Fibroblast of the aortic adventitia (primary cell): ENCODE measurements around the gene EDEM1. TPM values are rescaled to one million over a fixed set of nuclear protein-coding genes. Genes with fewer than 3 reads are reported as not detected.

Experiments used
- DNase-seq: peaks from one replicate; pipeline ENCODE4 v3.0.0-alpha.2; 2010; ENCODE audit warnings: low read depth
- H3K4me3 ChIP-seq: 2 replicates; pipeline ENCODE4 v1.5.1; 2011; ENCODE audit warnings: low read depth, mild to moderate bottlenecking, control low read depth, low read length, moderate library complexity
- total RNA-seq: library from RNA; depleted of rRNA; stranded (reverse); fragments of >200 nt; gene quantifications from 2 replicates; pipeline ENCODE4 v1.2.3, GENCODE V29; 2012; ENCODE audit warnings: low replicate concordance
- TF ChIP-seq, protein P1 (sequence below): IDR thresholded peaks from 2 replicates; pipeline ENCODE4 v1.5.1; 2011; ENCODE audit warnings: mild to moderate bottlenecking, low read length, control low read depth, inconsistent platforms; ENCODE audit not compliant: insufficient read depth

EDEM1 gene
- total RNA-seq, 1 donor: 32.6 TPM

DNA sequence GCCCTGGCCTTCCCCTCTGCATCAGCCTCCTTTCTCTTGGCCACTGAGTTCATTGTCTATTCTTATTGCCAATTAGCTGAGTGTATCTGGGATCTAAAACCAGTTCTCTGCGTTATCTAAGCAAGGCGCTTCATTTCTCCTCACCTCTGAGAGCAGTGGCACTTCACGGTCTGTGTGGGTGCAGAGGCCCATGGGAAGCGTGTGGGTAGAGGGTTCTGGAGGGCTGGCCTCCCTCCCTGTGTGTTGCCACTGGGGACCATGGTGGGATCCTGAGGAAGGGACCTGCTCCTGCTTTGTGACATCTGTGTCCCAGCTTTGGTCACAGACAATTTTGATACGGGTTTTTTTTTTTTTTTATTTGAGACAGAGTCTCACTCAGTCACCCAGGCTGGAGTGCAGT lies 32.7 kb downstream of the EDEM1 start:
- DNase-seq: no peak
- TF ChIP-seq, protein P1, sequence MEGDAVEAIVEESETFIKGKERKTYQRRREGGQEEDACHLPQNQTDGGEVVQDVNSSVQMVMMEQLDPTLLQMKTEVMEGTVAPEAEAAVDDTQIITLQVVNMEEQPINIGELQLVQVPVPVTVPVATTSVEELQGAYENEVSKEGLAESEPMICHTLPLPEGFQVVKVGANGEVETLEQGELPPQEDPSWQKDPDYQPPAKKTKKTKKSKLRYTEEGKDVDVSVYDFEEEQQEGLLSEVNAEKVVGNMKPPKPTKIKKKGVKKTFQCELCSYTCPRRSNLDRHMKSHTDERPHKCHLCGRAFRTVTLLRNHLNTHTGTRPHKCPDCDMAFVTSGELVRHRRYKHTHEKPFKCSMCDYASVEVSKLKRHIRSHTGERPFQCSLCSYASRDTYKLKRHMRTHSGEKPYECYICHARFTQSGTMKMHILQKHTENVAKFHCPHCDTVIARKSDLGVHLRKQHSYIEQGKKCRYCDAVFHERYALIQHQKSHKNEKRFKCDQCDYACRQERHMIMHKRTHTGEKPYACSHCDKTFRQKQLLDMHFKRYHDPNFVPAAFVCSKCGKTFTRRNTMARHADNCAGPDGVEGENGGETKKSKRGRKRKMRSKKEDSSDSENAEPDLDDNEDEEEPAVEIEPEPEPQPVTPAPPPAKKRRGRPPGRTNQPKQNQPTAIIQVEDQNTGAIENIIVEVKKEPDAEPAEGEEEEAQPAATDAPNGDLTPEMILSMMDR: no peak
- no peak overlapping the region for H3K4me3 ChIP-seq

DNA sequence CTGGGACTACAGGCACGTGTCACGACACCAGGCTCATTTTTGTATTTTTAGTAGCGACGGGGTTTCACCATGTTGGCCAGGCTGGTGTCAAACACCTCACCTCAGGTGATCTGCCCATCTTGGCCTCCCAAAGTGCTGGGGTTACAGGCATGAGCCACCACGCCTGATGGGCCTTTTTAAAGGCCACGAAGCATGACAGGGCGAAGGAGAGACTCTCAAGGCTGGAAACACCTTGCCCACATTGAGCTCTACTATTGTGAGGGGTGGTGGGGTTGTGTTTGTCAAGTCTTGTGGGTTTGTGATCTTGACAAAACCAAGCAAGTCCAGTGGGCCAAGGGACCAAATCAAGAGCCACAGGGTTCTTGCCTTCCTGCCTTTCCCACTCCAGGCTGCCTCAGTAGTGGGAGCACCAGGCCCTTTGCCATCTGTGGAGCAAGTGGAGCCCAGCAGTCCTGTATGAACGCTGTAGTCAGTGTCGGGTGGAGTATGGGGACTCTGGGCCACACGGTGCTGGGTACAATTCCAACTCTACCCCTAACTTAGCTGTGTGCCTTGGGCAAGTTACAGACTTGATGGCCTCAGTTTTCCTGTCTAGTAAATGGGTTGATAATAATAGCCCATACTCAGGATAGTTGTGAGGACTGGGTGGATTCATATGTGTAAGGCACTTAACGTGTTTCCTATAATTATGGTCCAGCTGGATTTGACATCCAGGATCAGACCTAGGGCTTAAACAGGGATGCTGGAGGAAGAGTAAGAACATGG lies 33.3 kb downstream of the EDEM1 start:
- no peak for DNase-seq
- TF ChIP-seq, protein P1: no peak
- H3K4me3 ChIP-seq: no peak overlapping the region

DNA sequence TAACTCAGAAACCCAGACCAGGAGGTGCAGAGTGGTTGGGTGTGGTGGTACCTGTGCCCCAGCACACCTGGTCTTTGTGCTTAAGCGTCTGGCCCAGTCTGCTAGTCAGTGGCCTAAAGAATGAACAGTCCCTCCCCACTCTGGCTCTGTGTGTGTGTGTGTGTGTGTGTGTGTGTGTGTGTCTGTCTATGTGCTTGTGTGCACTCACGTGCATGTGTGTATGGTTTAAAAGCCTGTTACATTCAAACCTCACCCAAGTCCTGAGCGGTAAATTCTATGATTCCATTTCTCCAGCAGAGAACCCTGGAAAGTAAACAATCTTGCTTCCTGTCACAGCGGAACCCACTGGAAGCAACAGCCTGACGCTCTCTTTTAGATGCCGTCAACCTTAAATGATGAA lies 34.2 kb downstream of the EDEM1 start:
- no peak overlapping the region for H3K4me3 ChIP-seq
- no peak for DNase-seq
- TF ChIP-seq, protein P1: no peak

GRCh38 chr3:5222283-5223005 lies 34.9 kb downstream of the EDEM1 start:
- TF ChIP-seq, protein P1: no peak
- no peak for DNase-seq
- H3K4me3 ChIP-seq: no peak overlapping the region

DNA sequence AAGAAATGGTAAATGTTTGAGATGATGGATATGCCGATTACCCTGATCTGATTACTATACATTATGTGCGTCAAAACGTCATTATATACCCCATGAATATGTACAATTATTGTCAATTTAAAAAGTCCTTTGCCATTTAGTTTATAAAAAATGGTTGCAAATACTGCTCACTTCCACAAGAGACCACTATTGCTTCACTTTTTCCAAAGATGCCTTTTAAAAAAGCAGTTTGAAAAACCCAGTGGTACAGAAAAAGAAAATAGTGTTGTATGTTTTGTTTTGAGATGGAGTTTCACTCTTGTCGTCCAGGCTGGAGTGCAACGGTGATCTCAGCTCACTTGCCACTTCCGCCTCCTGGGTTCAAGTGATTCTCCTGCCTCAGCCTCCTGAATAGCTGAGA lies 39.3 kb downstream of the EDEM1 start:
- peak; percentile 71 for DNase-seq
- TF ChIP-seq, protein P1: peak; percentile 65
- no peak overlapping the region for H3K4me3 ChIP-seq

DNA sequence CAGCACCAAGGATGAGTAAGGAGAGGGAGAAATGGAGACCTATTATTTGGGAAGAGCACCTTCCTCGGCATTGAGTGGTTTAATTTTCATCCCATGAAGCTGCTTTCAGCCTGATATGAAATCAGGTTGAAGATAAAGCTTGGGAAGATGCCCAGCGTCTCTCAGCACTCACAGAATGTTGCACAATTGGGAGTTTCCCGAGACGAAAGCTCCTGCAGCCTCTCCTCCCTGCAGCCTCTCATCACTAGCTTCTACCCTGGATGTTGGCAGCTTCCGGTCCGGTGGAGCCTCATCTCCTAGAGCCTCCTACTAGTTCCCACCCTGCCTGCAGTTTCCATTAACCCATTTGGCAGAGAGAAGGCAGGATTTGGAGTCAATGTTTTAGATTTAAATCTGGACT lies 40.3 kb downstream of the EDEM1 start:
- TF ChIP-seq, protein P1: no peak
- peak; percentile 94 for DNase-seq
- no peak overlapping the region for H3K4me3 ChIP-seq
